GM12872 (cell line): ENCODE results near the gene FYN.

Source experiments
- CTCF ChIP-seq: IDR thresholded peaks from 3 replicates; pipeline ENCODE4 v1.5.1; 2011; ENCODE audit warnings: low read depth, mild to moderate bottlenecking, low read length, moderate library complexity; ENCODE audit not compliant: insufficient read depth

The FYN gene

GRCh38 chr6:111813677-111814310 is 59.5 kb downstream of the FYN start:
- TF ChIP-seq CTCF, result no peak

- TF ChIP-seq CTCF, result no peak
These were observed 60.0 kb downstream of the FYN start for GRCh38 chr6:111813237-111813636.

GRCh38 chr6:111812060-111813038 is 60.9 kb downstream of the FYN start:
- TF ChIP-seq CTCF, result no peak

- TF ChIP-seq CTCF, result no peak
These were observed 62.7 kb downstream of the FYN start for GRCh38 chr6:111810294-111811131.

GRCh38 chr6:111809766-111810165 is 63.5 kb downstream of the FYN start:
- no peak for TF ChIP-seq CTCF

GRCh38 chr6:111809264-111809663 is 64.0 kb downstream of the FYN start:
- no peak for TF ChIP-seq CTCF

GRCh38 chr6:111808493-111808892 is 64.8 kb downstream of the FYN start:
- TF ChIP-seq CTCF, result no peak
